Parathyroid adenoma (tissue), 2 donors: Measurements from ENCODE around the gene FAM174B.

Experiments used
- H2AFZ ChIP-seq: fragments of 300-600 bp; sonication (generic); one replicate; pipeline ENCODE4 v1.7.0; 2017; ENCODE audit warnings: antibody characterized with exemption, mild to moderate bottlenecking
- H3K27ac ChIP-seq: fragments of 300-600 bp; sonication (generic); one replicate; pipeline ENCODE4 v1.7.0; 2017
- H3K27me3 ChIP-seq: fragments of 300-600 bp; sonication (generic); one replicate; pipeline ENCODE4 v1.7.0; 2017; ENCODE audit warnings: low read length; ENCODE audit not compliant: control insufficient read depth, insufficient read depth
- H3K36me3 ChIP-seq: fragments of 300-600 bp; sonication (generic); one replicate; pipeline ENCODE4 v1.7.0; 2017; ENCODE audit warnings: low read length; ENCODE audit not compliant: control insufficient read depth, insufficient read depth
- H3K4me1 ChIP-seq: fragments of 300-600 bp; sonication (generic); one replicate; pipeline ENCODE4 v1.7.0; 2017; ENCODE audit warnings: control low read depth
- H3K4me2 ChIP-seq: fragments of 300-600 bp; sonication (generic); one replicate; pipeline ENCODE4 v1.7.0; 2017; ENCODE audit warnings: low read length
- H3K4me3 ChIP-seq: fragments of 300-600 bp; sonication (generic); one replicate; pipeline ENCODE4 v1.7.0; 2017; ENCODE audit warnings: low read depth, low read length
- H3K79me2 ChIP-seq: fragments of 300-600 bp; sonication (generic); one replicate; pipeline ENCODE4 v1.7.0; 2017; ENCODE audit warnings: control low read depth
- H3K9ac ChIP-seq: fragments of 300-600 bp; sonication (generic); one replicate; pipeline ENCODE4 v1.7.0; 2017; ENCODE audit warnings: mild to moderate bottlenecking
- H3K9me3 ChIP-seq: fragments of 300-600 bp; sonication (generic); one replicate; pipeline ENCODE4 v1.7.0; 2017; ENCODE audit warnings: low read length; ENCODE audit not compliant: control insufficient read depth
- TF ChIP-seq, protein P1 (sequence below): fragments of 300-600 bp; sonication (generic); IDR thresholded peaks from one replicate; pipeline ENCODE4 v1.7.0; 2017; ENCODE audit warnings: antibody characterized with exemption, mild to moderate bottlenecking
- donor health status: primary hyperparathyroidism.

FAM174B gene

DNA sequence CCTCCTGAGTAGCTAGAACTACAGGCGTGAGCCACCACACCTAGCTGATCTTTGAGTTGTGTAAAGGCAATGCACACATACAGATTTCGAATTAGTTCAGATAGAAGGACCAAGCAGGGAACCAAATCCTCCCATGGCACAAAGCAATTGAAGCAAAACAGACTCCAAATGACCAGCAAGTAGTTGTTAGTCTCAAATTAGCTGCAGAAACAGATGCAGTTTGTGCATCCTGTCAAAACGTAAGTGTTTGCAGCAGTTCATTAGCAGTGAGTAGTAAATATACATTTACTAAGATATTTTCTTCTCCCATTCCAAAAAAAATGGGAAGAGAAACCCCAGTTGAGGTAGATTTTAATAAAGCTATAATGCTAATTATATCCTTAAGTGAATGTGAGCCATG, 15.8 kb upstream of the FAM174B start:
- Histone ChIP-seq H3K27me3 (no peaks in the 10 kb centered on the region), H3K9me3 (no peaks in the 10 kb centered on the region), H3K4me1 (no peaks in the 10 kb centered on the region), H2AFZ (no peak overlapping the region), H3K36me3 (no peaks in the 10 kb centered on the region), H3K27ac (no peak overlapping the region), H3K4me3 (no peak overlapping the region), H3K4me2 (no peak overlapping the region), H3K79me2 (no peaks in the 10 kb centered on the region), H3K9ac (no peak overlapping the region)
- TF ChIP-seq, protein P1, sequence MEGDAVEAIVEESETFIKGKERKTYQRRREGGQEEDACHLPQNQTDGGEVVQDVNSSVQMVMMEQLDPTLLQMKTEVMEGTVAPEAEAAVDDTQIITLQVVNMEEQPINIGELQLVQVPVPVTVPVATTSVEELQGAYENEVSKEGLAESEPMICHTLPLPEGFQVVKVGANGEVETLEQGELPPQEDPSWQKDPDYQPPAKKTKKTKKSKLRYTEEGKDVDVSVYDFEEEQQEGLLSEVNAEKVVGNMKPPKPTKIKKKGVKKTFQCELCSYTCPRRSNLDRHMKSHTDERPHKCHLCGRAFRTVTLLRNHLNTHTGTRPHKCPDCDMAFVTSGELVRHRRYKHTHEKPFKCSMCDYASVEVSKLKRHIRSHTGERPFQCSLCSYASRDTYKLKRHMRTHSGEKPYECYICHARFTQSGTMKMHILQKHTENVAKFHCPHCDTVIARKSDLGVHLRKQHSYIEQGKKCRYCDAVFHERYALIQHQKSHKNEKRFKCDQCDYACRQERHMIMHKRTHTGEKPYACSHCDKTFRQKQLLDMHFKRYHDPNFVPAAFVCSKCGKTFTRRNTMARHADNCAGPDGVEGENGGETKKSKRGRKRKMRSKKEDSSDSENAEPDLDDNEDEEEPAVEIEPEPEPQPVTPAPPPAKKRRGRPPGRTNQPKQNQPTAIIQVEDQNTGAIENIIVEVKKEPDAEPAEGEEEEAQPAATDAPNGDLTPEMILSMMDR: no peak

DNA sequence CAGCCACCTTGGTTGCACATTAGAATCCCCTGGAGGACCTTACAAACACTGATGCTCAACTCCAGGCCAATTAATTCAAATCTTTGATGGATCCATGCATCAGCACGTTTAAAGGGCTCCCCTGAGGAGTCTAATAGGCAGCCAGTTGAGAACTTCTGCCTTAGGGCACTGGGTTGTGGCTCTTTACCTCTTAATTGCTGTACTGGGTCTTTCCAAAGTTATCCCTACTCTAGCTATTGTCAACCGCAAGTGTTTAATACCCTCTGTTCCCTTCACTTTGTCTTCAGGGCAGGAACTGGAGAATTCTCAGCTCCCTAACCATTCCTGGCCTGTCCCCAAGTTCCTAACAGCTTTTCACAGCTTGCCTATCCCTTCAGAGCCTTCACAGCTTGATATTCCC, 15.0 kb upstream of the FAM174B start:
- TF ChIP-seq, protein P1: no peak
- no peak overlapping the region for H3K27ac ChIP-seq
- H3K27me3 ChIP-seq: no peaks in the 10 kb centered on the region
- H2AFZ ChIP-seq: no peak overlapping the region
- H3K36me3 ChIP-seq: no peaks in the 10 kb centered on the region
- no peak overlapping the region for H3K4me2 ChIP-seq
- H3K9ac ChIP-seq: no peak overlapping the region
- H3K4me3 ChIP-seq: no peak overlapping the region
- no peaks in the 10 kb centered on the region for H3K79me2 ChIP-seq
- H3K9me3 ChIP-seq: no peaks in the 10 kb centered on the region
- H3K4me1 ChIP-seq: no peaks in the 10 kb centered on the region

DNA sequence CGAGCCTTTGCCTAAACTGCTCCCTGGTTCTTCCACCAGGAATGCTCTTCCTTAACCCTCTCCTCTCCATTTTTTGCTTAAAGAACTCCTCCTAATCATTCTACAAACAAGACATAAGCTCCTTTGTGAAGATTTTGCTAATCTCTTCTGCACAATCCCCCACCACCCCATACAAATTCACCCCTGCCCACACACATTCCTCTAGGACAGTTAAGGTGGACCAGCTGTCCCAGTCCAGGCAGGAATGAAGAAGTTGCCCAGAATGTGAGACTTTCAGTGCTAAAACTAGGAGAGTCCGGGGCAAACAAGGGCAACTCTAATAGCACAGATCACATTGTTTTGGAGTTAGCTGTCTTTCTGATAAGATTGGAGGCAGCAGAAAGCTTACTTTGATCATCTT, 13.9 kb upstream of the FAM174B start:
- H3K27me3 ChIP-seq: no peaks in the 10 kb centered on the region
- TF ChIP-seq, protein P1: no peak
- H3K27ac ChIP-seq: no peak overlapping the region

DNA sequence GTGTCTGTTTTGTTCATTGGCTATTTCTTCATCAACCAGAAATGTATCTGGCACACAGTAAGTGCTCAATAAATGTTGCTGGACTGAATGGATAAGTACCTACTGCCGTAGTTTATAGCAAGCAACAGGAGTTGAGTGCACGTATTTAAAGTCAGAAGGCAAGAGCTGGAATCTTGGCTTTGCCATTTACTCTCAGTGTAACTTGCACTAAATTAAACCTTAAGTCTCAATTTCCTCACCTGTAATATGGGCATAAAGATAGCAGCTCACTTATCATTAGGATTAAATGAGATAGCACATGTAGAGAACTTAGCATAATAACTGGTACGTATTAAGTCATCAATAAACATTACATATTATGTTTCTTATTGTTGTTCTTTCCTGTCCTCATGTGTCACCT, 13.0 kb upstream of the FAM174B start:
- Histone ChIP-seq H3K27ac (no peak overlapping the region), H3K36me3 (no peaks in the 10 kb centered on the region)

More for the DNA sequence above, 13.9 kb upstream of the FAM174B start:
- Histone ChIP-seq H3K9ac (no peak overlapping the region), H3K9me3 (no peaks in the 10 kb centered on the region), H3K79me2 (no peaks in the 10 kb centered on the region), H3K4me2 (no peak overlapping the region), H2AFZ (no peak overlapping the region), H3K36me3 (no peaks in the 10 kb centered on the region), H3K4me1 (no peaks in the 10 kb centered on the region), H3K4me3 (no peak overlapping the region)

DNA sequence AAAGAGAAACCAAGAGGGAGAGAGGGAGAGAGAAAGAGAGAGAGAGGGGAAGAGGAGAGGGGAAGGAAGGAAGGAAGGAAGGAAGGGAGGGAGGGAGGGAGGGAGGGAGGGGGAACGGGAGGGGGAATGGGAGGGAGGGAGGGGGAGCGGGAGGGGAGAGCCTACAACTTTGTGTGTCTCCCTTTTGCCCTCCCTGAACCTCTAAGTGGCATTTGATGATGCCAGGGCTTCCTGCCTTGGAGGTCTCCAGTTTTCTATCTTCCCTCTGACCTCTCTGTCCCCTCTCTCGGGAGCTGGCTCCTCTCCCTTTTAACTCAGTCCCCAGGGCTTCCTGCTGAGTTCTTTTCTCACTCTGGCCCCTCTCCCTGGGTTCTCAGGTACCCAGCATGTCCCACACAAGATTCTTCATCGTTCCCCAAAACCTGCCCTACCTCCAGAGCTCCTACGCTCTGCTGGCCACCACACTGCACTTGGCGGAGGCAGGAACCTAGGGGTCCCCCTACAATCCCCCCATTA, 12.5 kb upstream of the FAM174B start:
- no peaks in the 10 kb centered on the region for H3K4me1 ChIP-seq
- TF ChIP-seq, protein P1: no peak
- no peak overlapping the region for H3K4me2 ChIP-seq
- H2AFZ ChIP-seq: no peak overlapping the region
- no peak overlapping the region for H3K27ac ChIP-seq
- H3K9ac ChIP-seq: no peak overlapping the region
- no peaks in the 10 kb centered on the region for H3K79me2 ChIP-seq
- H3K36me3 ChIP-seq: no peaks in the 10 kb centered on the region
- no peak overlapping the region for H3K4me3 ChIP-seq
- no peaks in the 10 kb centered on the region for H3K27me3 ChIP-seq
- no peaks in the 10 kb centered on the region for H3K9me3 ChIP-seq

More for the DNA sequence above, 13.0 kb upstream of the FAM174B start:
- Histone ChIP-seq H3K79me2 (no peaks in the 10 kb centered on the region), H3K4me1 (no peaks in the 10 kb centered on the region), H2AFZ (no peak overlapping the region), H3K4me3 (no peak overlapping the region), H3K9me3 (no peaks in the 10 kb centered on the region), H3K9ac (no peak overlapping the region), H3K4me2 (no peak overlapping the region), H3K27me3 (no peaks in the 10 kb centered on the region)
- TF ChIP-seq, protein P1: no peak
